Measurements from ENCODE around the gene PDCD1LG2. TPM values are rescaled to one million over a fixed set of nuclear protein-coding genes. Genes with fewer than 3 reads are reported as not detected.
"Not testable (repeated sequence)": the region's sequence is repeated elsewhere in the genome, so short reads cannot be mapped to it uniquely, and the experiment has no call there.

PDCD1LG2 gene
- total RNA-seq, result under 1 TPM in 2 of 4 donors, not detected in 2; 0.27 to 0.64 TPM

DNA sequence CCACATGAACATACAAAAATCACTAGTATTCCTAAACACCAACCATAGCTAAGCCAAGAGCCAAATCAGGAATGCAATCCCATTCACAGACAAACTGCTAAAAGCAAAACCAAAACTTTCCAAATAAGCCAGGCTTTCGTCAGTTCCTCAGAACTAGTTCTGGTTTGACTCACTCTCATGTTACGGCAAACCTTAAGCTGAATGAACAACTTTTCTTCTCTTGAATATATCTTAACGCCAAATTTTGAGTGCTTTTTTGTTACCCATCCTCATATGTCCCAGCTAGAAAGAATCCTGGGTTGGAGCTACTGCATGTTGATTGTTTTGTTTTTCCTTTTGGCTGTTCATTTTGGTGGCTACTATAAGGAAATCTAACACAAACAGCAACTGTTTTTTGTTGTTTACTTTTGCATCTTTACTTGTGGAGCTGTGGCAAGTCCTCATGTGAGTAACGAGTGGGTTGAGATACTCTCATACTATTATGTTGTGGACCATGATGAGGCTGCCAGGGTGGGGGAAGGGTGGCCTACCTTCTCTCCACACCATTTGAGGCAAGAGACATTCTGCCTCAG is at the start of gene PDCD1LG2:
PDCD1LG2 (plus strand) TSS at position 172 of the 572 bp plus-strand sequence. CDS start 12,016 bp downstream, outside the sequence.
- DNase-seq, result no peak
- H3K27me3 ChIP-seq, result no peaks in the 10 kb centered on the region
- peaks cover 0 to 12% (median 0%) of the 10 kb centered on the region in 4 donors for H3K4me1 ChIP-seq
- peak within 1 kb of the TSS; percentile 56 to 73 (median 68) for H3K27ac ChIP-seq
- in situ Hi-C loops (cut with MboI; ENCODE audit: low pct_ligation_motif_present in 1 of 4, low pct_unique_long_range_greater_than_20kb in 1 of 4, low sequenced_read_pairs in 3 of 4) (no loop called here), intact Hi-C loops (cut with DNase I; ENCODE audit: low total_unique reads) (no loop called here)
- H3K36me3 ChIP-seq, result no peaks in the 10 kb centered on the region
- peak within 1 kb of the TSS in 1 of 4 donors; percentile 29 for H3K4me3 ChIP-seq
- no peak for TF ChIP-seq EP300 (IDR thresholded peaks at IDR 0.05; ENCODE audit: low read depth)
- TF ChIP-seq POLR2AphosphoS5 (IDR thresholded peaks at IDR 0.05), result no peak
- TF ChIP-seq POLR2A (IDR thresholded peaks at IDR 0.05), result no peak
- no peak for TF ChIP-seq CTCF (IDR thresholded peaks at IDR 0.05)
- 18 to 47% methylated on average over 3 to 4 of the region's 4 CpGs for WGBS, 2 donors (ENCODE audit: low coverage in 1 of 2)
- H3K9me3 ChIP-seq, result no peaks in the 10 kb centered on the region

- H3K27ac ChIP-seq; H3K4me3 ChIP-seq; DNase-seq; H3K36me3 ChIP-seq; intact Hi-C loops (cut with DNase I; ENCODE audit: low total_unique reads); H3K4me1 ChIP-seq; H3K27me3 ChIP-seq; H3K9me3 ChIP-seq; in situ Hi-C loops (cut with MboI; ENCODE audit: low pct_ligation_motif_present in 1 of 4, low pct_unique_long_range_greater_than_20kb in 1 of 4, low sequenced_read_pairs in 3 of 4): not testable (repeated sequence)
- 89 to 100% methylated on average over 4 of the region's 4 CpGs for WGBS, 2 donors (ENCODE audit: low coverage in 1 of 2)
These were observed 45.5 kb upstream of the PDCD1LG2 start for GRCh38 chr9:5464831-5465330.

GRCh38 chr9:5466005-5466404 is 44.3 kb upstream of the PDCD1LG2 start:
- 88% methylated on average over 1 of the region's 1 CpG for WGBS, 2 donors (ENCODE audit: low coverage in 1 of 2)
- in situ Hi-C loops (cut with MboI; ENCODE audit: low pct_ligation_motif_present in 1 of 4, low pct_unique_long_range_greater_than_20kb in 1 of 4, low sequenced_read_pairs in 3 of 4) (no loop called here), intact Hi-C loops (cut with DNase I; ENCODE audit: low total_unique reads) (no loop called here)
- H3K9me3 ChIP-seq, result no peaks in the 10 kb centered on the region
- H3K27me3 ChIP-seq, result no peaks in the 10 kb centered on the region
- no peaks in the 10 kb centered on the region for H3K4me1 ChIP-seq
- H3K36me3 ChIP-seq, result no peaks in the 10 kb centered on the region
- H3K27ac ChIP-seq, result no peak overlapping the region
- no peak for DNase-seq
- H3K4me3 ChIP-seq, result no peak overlapping the region
- TF ChIP-seq EP300 (IDR thresholded peaks at IDR 0.05; ENCODE audit: low read depth), result no peak
- no peak for TF ChIP-seq CTCF (IDR thresholded peaks at IDR 0.05)
- no peak for TF ChIP-seq POLR2A (IDR thresholded peaks at IDR 0.05)
- TF ChIP-seq POLR2AphosphoS5 (IDR thresholded peaks at IDR 0.05), result no peak

DNA sequence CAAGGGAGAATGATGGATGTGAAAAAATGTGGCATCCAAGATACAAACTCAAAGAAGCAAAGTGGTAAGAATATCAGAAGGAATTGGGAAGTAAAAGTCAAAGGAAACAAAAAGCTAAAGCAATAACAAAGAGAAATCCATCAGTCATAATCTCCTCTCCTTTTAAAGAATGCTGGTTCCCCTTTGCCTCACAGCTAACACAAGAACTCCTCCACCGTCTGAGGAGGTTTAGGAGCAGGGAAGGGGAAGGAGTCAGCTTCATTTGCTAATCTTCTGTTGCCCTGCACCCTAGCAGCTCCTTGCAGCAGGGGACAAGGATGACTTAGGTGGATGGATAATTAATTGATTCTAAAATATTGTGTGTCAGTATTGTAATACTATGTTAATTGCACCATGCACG is 43.6 kb upstream of the PDCD1LG2 start:
- no peak for TF ChIP-seq POLR2A (IDR thresholded peaks at IDR 0.05)
- TF ChIP-seq EP300 (IDR thresholded peaks at IDR 0.05; ENCODE audit: low read depth), result no peak
- TF ChIP-seq CTCF (IDR thresholded peaks at IDR 0.05), result no peak
- TF ChIP-seq POLR2AphosphoS5 (IDR thresholded peaks at IDR 0.05), result no peak
- H3K4me3 ChIP-seq, result no peak overlapping the region
- H3K36me3 ChIP-seq, result no peaks in the 10 kb centered on the region
- 77% methylated on average over 2 of the region's 2 CpGs; no CpG with 5 or more reads in 1 of the 2 donors for WGBS, 2 donors (ENCODE audit: low coverage in 1 of 2)
- intact Hi-C loops (cut with DNase I; ENCODE audit: low total_unique reads) (no loop called here), in situ Hi-C loops (cut with MboI; ENCODE audit: low pct_ligation_motif_present in 1 of 4, low pct_unique_long_range_greater_than_20kb in 1 of 4, low sequenced_read_pairs in 3 of 4) (no loop called here)
- H3K27ac ChIP-seq, result no peak overlapping the region
- no peaks in the 10 kb centered on the region for H3K4me1 ChIP-seq
- no peaks in the 10 kb centered on the region for H3K9me3 ChIP-seq
- H3K27me3 ChIP-seq, result no peaks in the 10 kb centered on the region
- no peak for DNase-seq

- TF ChIP-seq CTCF (IDR thresholded peaks at IDR 0.05), result no peak
- TF ChIP-seq POLR2AphosphoS5 (IDR thresholded peaks at IDR 0.05), result no peak
- TF ChIP-seq POLR2A (IDR thresholded peaks at IDR 0.05), result no peak
- TF ChIP-seq EP300 (IDR thresholded peaks at IDR 0.05; ENCODE audit: low read depth), result no peak
- no peak for DNase-seq
- H3K4me3 ChIP-seq, result no peak overlapping the region
- no peaks in the 10 kb centered on the region for H3K4me1 ChIP-seq
- in situ Hi-C loops (cut with MboI; ENCODE audit: low pct_ligation_motif_present in 1 of 4, low pct_unique_long_range_greater_than_20kb in 1 of 4, low sequenced_read_pairs in 3 of 4) (no loop called here), intact Hi-C loops (cut with DNase I; ENCODE audit: low total_unique reads) (no loop called here)
- no peaks in the 10 kb centered on the region for H3K9me3 ChIP-seq
- H3K27ac ChIP-seq, result no peak overlapping the region
- no peaks in the 10 kb centered on the region for H3K27me3 ChIP-seq
- 69 to 80% methylated on average over 4 to 5 of the region's 5 CpGs for WGBS, 2 donors (ENCODE audit: low coverage in 1 of 2)
- no peaks in the 10 kb centered on the region for H3K36me3 ChIP-seq
These were observed 41.5 kb upstream of the PDCD1LG2 start for GRCh38 chr9:5468850-5469249.
